Endothelial cell of umbilical vein (primary cell): Measurements from ENCODE around the gene ADH5. TPM values are rescaled to one million over a fixed set of nuclear protein-coding genes. Genes with fewer than 3 reads are reported as not detected.

Experiments
- BruUV-seq: library from RNA; stranded (reverse); fragments of 400-500 nt; replicated peaks from 2 replicates; lab custom pipeline; 2021; lab: Mats Ljungman, UMichigan
- CTCF ChIA-PET: fragments of 300-600, 350-600 bp; sonication (Branson Sonifier 250); formaldehyde crosslinking; loops from one replicate; lab custom pipeline; 2021; ENCODE audit warnings: antibody characterized with exemption, inconsistent platforms; lab: Charles Lee
- POLR2A ChIA-PET: fragments of 300-600, 350-600 bp; sonication (Branson Sonifier 250); formaldehyde crosslinking; loops from one replicate; lab custom pipeline; 2021; ENCODE audit warnings: antibody characterized with exemption, inconsistent platforms; lab: Charles Lee
- DNase-seq: peaks from one replicate; pipeline ENCODE4 v3.0.0-alpha.2; 2011; ENCODE audit warnings: low read depth, low spot score
- FAIRE-seq: peaks from 2 replicates; lab custom pipeline; 2011; peaks lifted over from hg19 to GRCh38; lab: Jason Lieb, UNC
- H2AFZ ChIP-seq: 2 replicates; pipeline ENCODE4 v1.6.0; 2012; ENCODE audit warnings: low read depth, low read length, control low read depth, inconsistent platforms
- H3K27ac ChIP-seq: 2 replicates; pipeline ENCODE4 v1.5.1; 2011; ENCODE audit warnings: low read depth, mild to moderate bottlenecking, control low read depth, low read length, moderate library complexity; ENCODE audit not compliant: insufficient read depth
- H3K27me3 ChIP-seq, 2 experiments: 2 replicates each; pipeline versions ENCODE4 v1.6.0 to v1.6.1; 2011; ENCODE audit warnings: low read length in 2 of 2, mixed read lengths in 1 of 2; ENCODE audit not compliant: control insufficient read depth in 2 of 2, insufficient read depth in 2 of 2
- H3K36me3 ChIP-seq, 2 experiments: 2 replicates in 1 of 2; 3 replicates in 1 of 2; pipeline ENCODE4 v1.5.1; 2011; ENCODE audit warnings: low read length in 2 of 2, mild to moderate bottlenecking in 1 of 2, moderate library complexity in 1 of 2; ENCODE audit not compliant: control insufficient read depth in 2 of 2, insufficient read depth in 2 of 2; ENCODE audit errors: extremely low read depth in 1 of 2
- H3K4me1 ChIP-seq: 3 replicates; pipeline ENCODE4 v1.5.1; 2011; ENCODE audit warnings: mild to moderate bottlenecking, low read length; ENCODE audit not compliant: control insufficient read depth, insufficient read depth; ENCODE audit errors: extremely low read depth
- H3K4me2 ChIP-seq: 2 replicates; pipeline ENCODE4 v1.6.1; 2011; ENCODE audit warnings: low read length, control low read depth, mixed read lengths; ENCODE audit not compliant: insufficient read depth
- H3K4me3 ChIP-seq, 3 experiments: fragments of 200-600 bp in 1 of 3; sonication (generic), shearing (Covaris generic) in 1 of 3; replicated peaks in 1 of 3; 2 replicates each; pipeline ENCODE4 v1.5.1; 2011 to 2016; ENCODE audit warnings: control low read depth in 3 of 3, low read length in 3 of 3, mild to moderate bottlenecking in 2 of 3, inconsistent platforms in 1 of 3, low read depth in 1 of 3, moderate library complexity in 1 of 3; ENCODE audit not compliant: insufficient read depth in 1 of 3
- H3K79me2 ChIP-seq: 2 replicates; pipeline ENCODE4 v1.6.0; 2012; ENCODE audit warnings: low read length, inconsistent platforms; ENCODE audit not compliant: control insufficient read depth, insufficient read depth
- H3K9ac ChIP-seq: replicated peaks from 2 replicates; pipeline ENCODE3; 2011; ENCODE audit warnings: low read length, control low read depth; ENCODE audit not compliant: insufficient read depth; ENCODE audit errors: extremely low read depth
- H3K9me1 ChIP-seq: replicated peaks from 3 replicates; pipeline ENCODE4 v1.6.0; 2011; ENCODE audit warnings: mild to moderate bottlenecking, low read length; ENCODE audit not compliant: control insufficient read depth, insufficient read depth; ENCODE audit errors: extremely low read depth
- H3K9me3 ChIP-seq: replicated peaks from 2 replicates; pipeline ENCODE4 v1.5.1; 2012; ENCODE audit warnings: low read length, inconsistent platforms; ENCODE audit not compliant: control insufficient read depth, insufficient read depth
- H4K20me1 ChIP-seq: replicated peaks from 2 replicates; pipeline ENCODE3; 2011; ENCODE audit warnings: mild to moderate bottlenecking, low read length; ENCODE audit not compliant: control insufficient read depth, insufficient read depth; ENCODE audit errors: extremely low read depth
- EZH2 ChIP-seq: IDR thresholded peaks from 2 replicates; pipeline ENCODE4 v1.6.1; 2012; ENCODE audit warnings: borderline replicate concordance, low read depth, mild to moderate bottlenecking, moderate library complexity, low read length, inconsistent platforms; ENCODE audit not compliant: severe bottlenecking
- FOS ChIP-seq: IDR thresholded peaks from 2 replicates; pipeline ENCODE4 v1.6.1; 2011; ENCODE audit warnings: mild to moderate bottlenecking, low read length, moderate library complexity, borderline replicate concordance; ENCODE audit not compliant: insufficient read depth
- GATA2 ChIP-seq: IDR thresholded peaks from 2 replicates; pipeline ENCODE4 v1.7.0; 2011; ENCODE audit warnings: low read depth, mild to moderate bottlenecking, moderate library complexity, mixed read lengths, low read length; ENCODE audit not compliant: insufficient read length, insufficient read depth
- JUN ChIP-seq: IDR thresholded peaks from 2 replicates; pipeline ENCODE4 v1.6.1; 2011; ENCODE audit warnings: borderline replicate concordance, low read depth; ENCODE audit not compliant: insufficient read length, insufficient read depth
- MYC ChIP-seq: IDR thresholded peaks from one replicate; pipeline ENCODE4 v1.6.1; 2011; ENCODE audit warnings: mild to moderate bottlenecking, low read depth, low read length
- POLR2A ChIP-seq: IDR thresholded peaks from 2 replicates; pipeline ENCODE4 v1.6.1; 2012; ENCODE audit warnings: low read depth, mild to moderate bottlenecking, control low read depth, low read length
- POLR2AphosphoS5 ChIP-seq: IDR thresholded peaks from 2 replicates; pipeline ENCODE4 v1.6.1; 2012; ENCODE audit warnings: low read depth, mild to moderate bottlenecking, control low read depth, low read length, moderate library complexity; ENCODE audit not compliant: insufficient read depth
- dilution Hi-C: fragments of 300-500 bp; cut with MboI; formaldehyde crosslinking; loops from one replicate; pipeline ENCODE4 v1.15.0; 2019; ENCODE audit warnings: low sequenced_read_pairs; ENCODE audit not compliant: extremely low pct_ligation_motif_present
- intact Hi-C: fragments of 100-400 bp; cut with micrococcal nuclease; formaldehyde crosslinking; loops from one replicate; pipeline ENCODE4 v1.10.0; 2022
- polyA plus RNA-seq, 4 experiments: library from polyadenylated mRNA; depleted of rRNA in 3 of 4; stranded (reverse) in 3 of 4; unstranded in 1 of 4; fragments of >200 nt; gene quantifications; 2 replicates each; pipeline versions ENCODE4 v1.2.1 to v1.2.3, GENCODE V29; 2011 to 2012; ENCODE audit warnings: missing spikeins in 1 of 4
- total RNA-seq: library from RNA; stranded (reverse); gene quantifications from 2 replicates; pipeline ENCODE4 v1.2.3, GENCODE V29; 2021
- TF ChIP-seq, protein P1 (sequence below): IDR thresholded peaks from 2 replicates; pipeline ENCODE4 v1.6.1; 2011; ENCODE audit not compliant: insufficient read depth, insufficient read length
- TF ChIP-seq, protein P2 (sequence below), 2 donors: IDR thresholded peaks; 1 replicate in 1 of 2; 2 replicates in 1 of 2; pipeline ENCODE4 v1.5.1; 2011; ENCODE audit warnings: low read length in 2 of 2, mild to moderate bottlenecking in 2 of 2, moderate library complexity in 2 of 2, control low read depth in 1 of 2, inconsistent platforms in 1 of 2, low read depth in 1 of 2; ENCODE audit not compliant: insufficient read depth in 1 of 2; ENCODE audit errors: extremely low read depth in 1 of 2

Gene ADH5
- total and polyA plus RNA-seq, 2 donors (not counting 3 experiments of a cell fraction or from before 2014, with no cell fraction given) = 89.2 to 101 TPM

DNA sequence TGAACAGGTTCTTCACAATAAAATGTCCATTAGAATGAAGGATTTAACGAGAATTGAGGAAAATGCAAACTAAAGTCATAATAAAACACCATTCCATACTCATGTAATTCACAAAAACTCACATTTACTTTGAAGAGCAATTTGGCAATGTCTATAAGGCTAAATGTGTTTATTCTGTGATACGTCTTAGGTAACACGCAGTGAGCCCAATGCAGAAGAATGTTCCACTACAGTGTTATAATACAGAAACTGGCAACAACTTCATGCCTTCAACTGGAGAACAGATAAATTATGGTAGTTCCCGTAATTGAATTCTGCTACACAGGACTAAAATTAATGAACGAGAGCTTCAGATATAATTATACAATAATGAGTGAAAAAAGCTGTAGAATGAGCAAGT lies 17.4 kb downstream of the ADH5 start:
- H3K27ac ChIP-seq = no peak overlapping the region
- ChIA-PET CTCF (no interaction called here), POLR2A (no interaction called here)
- intact Hi-C loops = no loop called here
- TF ChIP-seq, protein P1, sequence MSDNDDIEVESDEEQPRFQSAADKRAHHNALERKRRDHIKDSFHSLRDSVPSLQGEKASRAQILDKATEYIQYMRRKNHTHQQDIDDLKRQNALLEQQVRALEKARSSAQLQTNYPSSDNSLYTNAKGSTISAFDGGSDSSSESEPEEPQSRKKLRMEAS = no peak
- TF ChIP-seq FOS (no peak), JUN (no peak), EZH2 (no peak), POLR2A (no peak), MYC (no peak), GATA2 (no peak), POLR2AphosphoS5 (no peak)
- TF ChIP-seq, protein P2, sequence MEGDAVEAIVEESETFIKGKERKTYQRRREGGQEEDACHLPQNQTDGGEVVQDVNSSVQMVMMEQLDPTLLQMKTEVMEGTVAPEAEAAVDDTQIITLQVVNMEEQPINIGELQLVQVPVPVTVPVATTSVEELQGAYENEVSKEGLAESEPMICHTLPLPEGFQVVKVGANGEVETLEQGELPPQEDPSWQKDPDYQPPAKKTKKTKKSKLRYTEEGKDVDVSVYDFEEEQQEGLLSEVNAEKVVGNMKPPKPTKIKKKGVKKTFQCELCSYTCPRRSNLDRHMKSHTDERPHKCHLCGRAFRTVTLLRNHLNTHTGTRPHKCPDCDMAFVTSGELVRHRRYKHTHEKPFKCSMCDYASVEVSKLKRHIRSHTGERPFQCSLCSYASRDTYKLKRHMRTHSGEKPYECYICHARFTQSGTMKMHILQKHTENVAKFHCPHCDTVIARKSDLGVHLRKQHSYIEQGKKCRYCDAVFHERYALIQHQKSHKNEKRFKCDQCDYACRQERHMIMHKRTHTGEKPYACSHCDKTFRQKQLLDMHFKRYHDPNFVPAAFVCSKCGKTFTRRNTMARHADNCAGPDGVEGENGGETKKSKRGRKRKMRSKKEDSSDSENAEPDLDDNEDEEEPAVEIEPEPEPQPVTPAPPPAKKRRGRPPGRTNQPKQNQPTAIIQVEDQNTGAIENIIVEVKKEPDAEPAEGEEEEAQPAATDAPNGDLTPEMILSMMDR (IDR thresholded peaks at IDR 0.05; ENCODE audit: extremely low read depth in 1 of 2, insufficient read depth in 1 of 2, low read depth in 1 of 2, low read length in 2 of 2) = no peak
- no peak for FAIRE-seq
- no peaks in the 10 kb centered on the region for H3K9me1 ChIP-seq
- BruUV-seq = no TSS peak
- no peaks in the 10 kb centered on the region for H3K27me3 ChIP-seq
- H4K20me1 ChIP-seq = no peaks in the 10 kb centered on the region
- H3K4me2 ChIP-seq = no peak overlapping the region
- no peak overlapping the region for H2AFZ ChIP-seq
- no peak overlapping the region for H3K9ac ChIP-seq
- H3K9me3 ChIP-seq = no peaks in the 10 kb centered on the region
- H3K79me2 ChIP-seq = no peaks in the 10 kb centered on the region
- H3K36me3 ChIP-seq = peaks cover 7 to 11% of the 10 kb centered on the region in 2 experiments
- dilution Hi-C loops = no loop called here
- no peaks in the 10 kb centered on the region for H3K4me1 ChIP-seq
- H3K4me3 ChIP-seq = no peak overlapping the region
- DNase-seq = no peak
